HG02623 (cell line): ENCODE measurements around the gene ZEB1.
"Not testable (repeated sequence)": the region's sequence is repeated elsewhere in the genome, so short reads cannot be mapped to it uniquely, and the experiment has no call there.

Experiments
- ATAC-seq: cut with Tn5 transposase; IDR thresholded peaks from one replicate; pipeline ENCODE4 v1.9.1; 2021; ENCODE audit warnings: moderate library complexity; ENCODE audit not compliant: unreplicated experiment

The ZEB1 gene

DNA sequence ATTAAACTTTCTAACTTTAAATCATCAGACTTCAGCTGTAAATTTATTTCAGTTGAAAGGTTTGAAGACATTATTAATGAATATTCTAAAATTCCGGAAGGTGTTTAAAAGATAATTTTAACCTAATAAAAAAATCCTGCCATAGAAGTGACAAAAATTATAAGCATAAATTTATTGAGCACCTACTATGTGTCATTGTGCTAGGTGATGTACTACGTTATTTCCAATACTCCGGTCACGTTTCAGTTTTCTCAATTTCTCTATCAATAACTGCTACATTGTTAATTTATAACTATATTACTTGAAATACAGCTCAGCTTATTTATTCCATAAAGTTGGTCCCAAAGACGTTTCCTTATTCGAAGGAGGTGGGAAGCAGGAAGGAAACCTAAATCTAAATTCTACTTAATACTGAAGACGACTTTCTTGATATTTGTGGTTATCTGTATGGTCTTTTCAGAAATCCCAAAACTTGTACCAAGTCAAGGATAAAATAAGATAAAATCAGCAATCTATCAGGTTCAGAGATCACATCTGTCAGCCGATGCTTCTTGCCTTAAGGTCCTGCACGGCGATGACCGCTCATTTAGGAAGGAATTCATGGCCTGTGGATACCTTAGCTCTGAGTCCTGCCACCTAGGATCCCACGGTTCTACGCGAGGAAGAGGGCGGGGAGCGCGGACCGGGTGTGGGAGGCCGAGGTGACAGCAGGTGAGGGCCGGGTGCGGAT is 1.2 kb upstream of the ZEB1 start:
- no peak for ATAC-seq

DNA sequence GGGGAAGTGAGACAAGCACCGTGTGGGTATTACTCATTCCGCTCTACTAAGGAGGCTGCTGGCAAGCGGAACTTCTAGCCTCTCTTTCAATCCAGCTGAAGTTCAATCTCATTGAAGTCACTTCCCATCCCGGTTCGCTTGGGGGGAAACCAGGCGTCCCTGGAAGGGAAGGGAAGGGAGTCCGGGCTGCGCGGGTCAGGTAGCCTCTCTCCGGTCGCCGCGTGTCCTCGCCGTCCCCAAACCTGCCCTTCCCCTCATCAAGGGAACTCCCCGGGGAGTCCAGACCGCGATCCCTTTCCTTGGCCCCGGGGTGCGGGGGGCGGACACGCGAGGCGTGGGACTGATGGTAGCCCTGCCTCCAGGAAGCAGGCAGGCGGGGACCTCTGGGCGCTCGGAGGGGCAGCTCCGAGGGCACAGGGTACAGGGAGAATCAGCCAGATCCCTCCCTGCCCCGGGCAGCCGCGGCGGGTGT is 598 bp upstream of the ZEB1 start:
- ATAC-seq = peak; percentile 66

DNA sequence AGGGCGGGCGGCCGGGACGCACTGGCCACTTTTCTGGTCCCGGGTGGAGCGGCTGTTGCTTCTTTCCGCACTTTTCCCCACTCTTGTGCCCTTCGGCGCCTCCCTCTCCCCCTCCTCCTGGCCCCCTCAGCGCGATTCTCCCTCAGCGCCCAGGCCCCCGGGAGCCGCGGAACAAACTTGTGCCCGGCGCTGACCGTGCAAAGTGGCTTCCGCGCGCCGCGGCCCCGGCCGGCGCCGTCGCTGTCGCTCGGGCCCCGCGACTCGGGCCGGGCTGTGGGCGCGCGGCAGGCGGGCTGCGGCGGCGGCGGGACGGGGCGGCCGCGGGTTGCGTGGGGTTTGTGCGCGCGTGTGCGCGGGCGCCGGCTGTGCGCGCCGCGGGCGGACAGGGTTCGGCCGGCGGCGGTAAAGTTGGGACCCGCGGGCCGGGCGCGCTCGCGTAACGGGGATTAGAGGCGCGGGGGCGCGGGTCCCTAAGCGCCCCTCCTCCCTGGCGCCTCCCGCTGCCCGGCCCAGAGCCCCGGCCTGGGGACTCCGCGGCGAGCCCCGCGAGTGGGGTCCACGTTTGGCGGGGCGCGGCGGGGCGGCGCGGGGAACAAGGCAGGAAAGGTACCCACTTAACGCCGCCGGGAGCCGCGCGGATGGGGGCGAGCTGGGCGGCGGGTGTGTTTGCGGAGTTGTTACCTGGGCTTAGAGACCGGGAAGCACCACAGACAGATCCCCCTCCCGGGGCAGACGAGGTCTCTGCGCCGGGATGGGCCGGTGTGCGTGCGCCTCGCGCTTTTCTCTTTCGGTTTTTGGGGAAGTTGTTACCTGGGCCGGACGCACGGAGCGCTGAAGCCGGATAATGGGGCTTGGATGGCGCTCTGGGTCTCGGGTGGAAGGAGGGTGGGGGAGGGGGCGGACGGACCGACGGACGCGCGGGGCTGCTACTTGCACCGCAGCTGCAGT is 860 bp downstream of the ZEB1 start:
- ATAC-seq = peak; percentile 17

DNA sequence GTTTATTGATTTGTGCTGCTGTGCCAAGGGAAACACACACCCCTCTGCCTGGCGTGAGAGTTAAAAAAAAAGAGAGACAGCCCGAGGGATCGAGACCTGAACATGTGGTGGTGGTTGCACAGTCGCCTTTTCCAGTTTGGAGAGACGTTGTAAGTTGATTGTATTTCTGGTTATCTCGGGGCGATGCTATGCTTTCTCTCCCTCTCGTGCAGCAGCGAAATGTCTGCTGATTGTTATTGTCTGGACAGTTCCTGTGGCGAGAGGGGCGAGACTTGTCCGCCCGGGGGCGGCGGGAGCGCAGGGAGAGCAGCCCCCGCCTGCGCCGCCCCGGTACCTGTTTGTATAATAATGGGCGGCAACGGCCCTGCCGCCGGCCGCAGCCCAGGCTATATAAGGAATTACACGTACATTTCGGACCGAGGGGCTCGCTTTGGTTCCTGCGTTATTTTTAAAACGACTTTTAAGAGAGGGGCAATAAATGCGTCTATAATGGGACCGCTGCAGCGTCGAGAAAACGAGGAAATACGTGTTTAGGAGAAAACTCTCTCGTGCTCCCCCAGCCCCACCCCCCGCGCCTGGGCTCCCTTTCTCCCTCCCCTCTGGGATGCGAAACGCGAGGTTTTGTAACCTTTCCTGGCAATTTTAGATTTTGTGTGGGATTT is 1.7 kb downstream of the ZEB1 start:
- ATAC-seq = peak; percentile 16

DNA sequence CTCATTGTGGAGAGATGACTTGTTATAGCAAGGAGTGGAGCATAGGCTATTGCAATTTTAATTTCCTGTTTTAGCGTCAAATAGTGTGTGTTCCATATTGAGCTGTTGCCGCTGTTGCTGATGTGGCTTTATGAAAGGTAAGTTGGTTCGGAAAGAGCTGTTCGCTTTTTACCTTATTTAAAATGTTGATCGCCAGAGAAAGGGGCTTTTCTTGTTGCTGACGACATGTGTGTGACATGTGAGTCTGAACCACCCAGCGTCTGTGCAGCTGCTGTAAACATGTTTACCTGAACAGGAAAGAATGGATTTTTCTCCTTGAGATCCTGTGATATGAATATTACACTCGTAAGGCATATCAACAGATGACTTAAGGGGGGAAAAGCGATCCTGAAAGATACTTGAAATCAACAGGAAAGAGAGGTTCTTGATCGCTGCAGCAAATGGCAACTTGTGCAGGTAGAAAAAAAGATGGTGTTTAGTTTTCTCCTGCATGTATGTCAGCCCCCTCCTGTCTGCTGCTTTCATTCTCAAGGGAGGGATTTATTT is 2.5 kb downstream of the ZEB1 start:
- no peak for ATAC-seq

DNA sequence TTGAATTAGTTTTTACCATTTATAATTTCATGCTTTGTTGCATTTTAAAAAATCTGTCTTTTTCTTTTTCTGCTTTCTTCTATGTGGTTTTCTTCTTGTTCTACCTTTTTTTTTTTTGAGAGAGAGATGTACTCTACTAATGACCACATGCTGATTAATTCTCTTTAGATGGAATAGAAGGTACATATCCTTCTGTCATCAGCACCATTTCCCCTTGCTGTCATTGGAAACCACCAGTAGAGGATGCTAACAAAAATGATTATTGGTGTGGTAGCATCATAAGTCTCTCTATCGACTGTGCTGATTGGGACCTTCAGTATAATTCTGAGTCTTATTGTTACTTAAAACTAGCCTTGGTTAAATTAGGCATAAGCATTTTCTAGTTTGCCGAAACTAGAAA is 3.6 kb downstream of the ZEB1 start:
- ATAC-seq = no peak

DNA sequence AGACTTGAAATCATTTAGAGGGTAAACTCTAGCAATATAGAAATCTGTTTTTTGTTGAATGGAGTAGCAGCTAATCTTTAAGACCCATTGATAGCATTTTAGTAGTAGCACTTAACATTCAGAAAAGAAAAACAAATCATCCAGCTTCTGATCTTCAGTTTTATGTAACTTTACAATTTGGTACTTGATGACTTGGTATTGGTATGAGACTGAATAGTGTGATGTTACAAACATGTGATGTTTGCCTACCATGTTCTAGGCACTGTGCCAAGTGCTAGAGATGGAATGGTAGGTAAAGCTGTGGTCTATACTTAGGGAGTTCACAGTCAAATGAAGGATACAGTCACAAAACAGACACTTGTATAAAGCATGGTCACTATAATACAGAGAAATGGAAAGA is 21.3 kb downstream of the ZEB1 start:
- no peak for ATAC-seq

DNA sequence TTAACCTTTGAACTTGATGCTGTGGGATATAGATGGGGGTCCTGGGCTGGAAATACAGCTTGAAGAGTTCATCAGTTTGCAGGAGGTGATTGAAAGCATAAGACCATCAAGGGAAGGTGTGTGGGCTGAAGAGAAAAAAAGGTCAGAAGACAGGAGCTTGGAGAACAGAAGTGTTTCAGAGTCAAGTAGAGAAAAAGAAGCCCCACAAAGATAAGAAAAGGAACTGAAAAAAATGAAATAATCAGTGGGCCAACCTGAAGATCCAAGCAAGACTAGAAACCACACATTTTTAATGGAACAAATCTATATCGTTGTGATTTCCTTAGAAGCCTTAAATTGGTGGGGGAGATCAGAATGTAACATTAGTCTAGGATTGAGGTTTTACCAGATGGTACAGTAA is 22.5 kb downstream of the ZEB1 start:
- ATAC-seq = no peak

DNA sequence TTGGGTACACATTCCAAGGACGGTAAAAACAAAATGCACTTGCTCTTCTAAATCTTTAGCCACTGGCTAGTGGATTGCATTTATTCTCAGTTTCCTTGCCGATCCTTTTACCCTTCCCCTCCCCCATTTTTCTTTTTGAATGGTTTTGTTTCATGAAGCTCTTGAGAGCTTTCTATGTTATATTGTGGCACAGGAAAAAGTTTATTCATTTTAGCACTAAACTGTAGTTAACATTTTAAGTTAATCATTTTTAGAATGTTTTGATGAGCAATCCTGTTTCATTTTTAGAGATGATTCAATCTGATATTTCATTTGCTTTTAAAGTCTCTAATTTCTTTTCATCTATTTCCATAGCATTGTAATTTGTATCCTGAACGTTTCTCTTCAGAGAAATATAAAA is 24.0 kb downstream of the ZEB1 start:
- ATAC-seq = no peak

DNA sequence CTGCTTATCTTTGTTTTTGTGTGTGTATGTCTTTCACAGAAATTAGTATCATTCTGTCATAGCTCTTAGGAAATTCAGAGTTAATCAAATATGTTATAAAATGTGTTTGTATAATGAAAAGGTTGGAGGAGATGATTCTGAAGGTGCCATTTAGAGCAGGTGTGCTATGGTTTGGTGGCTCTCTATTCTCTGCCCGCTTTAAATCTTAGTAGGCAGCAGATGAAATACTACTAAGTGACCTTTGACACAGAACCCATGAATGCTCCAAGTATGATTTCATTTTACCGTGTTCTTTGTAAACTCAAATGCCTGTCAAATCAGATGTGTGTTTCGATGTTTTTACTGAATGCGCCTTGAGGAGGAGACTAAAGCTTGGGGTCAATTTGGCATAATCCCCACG is 24.5 kb downstream of the ZEB1 start:
- ATAC-seq = no peak

DNA sequence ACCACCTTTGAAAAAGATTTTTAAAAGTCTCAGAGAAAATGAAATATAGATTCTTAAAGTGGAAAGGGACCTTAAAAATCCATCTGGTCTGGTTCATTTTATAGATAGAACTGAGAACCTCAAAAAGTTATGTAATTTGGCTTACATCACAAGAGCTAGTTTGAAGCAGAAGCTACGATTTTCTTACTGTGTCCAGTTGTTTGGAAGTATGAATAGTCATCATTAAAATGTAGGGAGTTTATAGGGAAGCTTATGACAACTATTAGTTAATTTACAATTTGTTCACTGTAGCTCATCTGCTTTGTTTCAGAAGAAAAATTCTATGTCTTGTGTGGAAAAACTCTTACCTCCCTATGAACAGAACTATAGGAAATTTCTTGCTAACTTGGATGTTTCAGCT is 26.9 kb downstream of the ZEB1 start:
- no peak for ATAC-seq

DNA sequence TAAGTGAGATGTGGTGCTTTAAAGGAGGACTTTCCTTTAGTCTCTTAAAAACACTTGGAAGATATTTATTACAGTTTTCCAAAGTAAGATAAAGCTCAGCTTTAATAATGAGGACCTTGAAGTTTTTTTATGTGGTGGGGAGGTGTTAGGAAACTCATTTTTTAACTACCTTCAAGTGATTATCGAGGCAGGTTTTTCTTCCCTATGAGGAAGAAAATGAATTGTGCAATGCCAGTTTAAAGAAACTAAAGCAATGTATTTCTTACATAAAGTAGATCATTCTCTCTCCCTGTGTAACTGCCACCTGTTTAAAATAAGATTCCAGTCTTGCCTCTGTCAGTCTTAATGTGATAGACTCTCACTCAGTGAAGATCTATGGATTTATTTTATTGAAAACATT is 27.9 kb downstream of the ZEB1 start:
- ATAC-seq = no peak

DNA sequence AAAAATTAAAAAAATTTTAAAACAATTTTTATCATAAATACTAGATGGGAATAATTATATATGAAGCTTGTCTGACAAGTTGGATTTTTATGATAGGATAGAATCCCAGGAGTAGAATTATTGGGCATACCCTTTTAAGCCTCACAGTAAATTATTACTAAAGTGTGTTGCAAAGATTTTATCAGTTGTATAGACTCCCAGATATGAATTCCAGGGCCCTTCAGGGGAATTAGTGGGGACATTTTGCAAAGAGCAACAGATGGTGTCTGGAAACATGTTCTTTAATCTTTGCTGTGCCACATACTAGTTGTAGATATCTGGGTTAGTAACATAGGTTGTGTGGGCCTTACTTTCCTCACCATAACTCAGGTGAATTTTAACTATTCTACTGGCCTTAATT is 28.7 kb downstream of the ZEB1 start:
- ATAC-seq = no peak

DNA sequence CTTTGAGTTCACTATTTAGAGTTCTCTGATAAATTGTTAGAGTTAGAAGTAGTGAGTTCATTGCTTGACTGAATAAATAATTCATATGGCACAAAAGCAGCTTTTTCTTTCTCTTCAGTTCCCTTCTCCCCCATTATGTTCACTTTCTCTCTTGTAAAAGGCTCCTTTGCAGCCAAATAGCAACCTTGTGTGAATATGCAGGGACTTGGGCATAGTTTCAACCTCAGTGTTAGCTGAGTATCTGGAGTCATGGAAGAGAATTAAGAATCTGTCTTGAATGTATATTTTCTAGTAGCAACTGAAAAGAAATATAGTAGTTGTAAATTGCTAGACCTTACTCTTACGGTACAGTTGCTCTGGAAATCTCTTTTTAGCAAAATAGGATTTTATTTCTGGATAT is 31.9 kb downstream of the ZEB1 start:
- no peak for ATAC-seq

DNA sequence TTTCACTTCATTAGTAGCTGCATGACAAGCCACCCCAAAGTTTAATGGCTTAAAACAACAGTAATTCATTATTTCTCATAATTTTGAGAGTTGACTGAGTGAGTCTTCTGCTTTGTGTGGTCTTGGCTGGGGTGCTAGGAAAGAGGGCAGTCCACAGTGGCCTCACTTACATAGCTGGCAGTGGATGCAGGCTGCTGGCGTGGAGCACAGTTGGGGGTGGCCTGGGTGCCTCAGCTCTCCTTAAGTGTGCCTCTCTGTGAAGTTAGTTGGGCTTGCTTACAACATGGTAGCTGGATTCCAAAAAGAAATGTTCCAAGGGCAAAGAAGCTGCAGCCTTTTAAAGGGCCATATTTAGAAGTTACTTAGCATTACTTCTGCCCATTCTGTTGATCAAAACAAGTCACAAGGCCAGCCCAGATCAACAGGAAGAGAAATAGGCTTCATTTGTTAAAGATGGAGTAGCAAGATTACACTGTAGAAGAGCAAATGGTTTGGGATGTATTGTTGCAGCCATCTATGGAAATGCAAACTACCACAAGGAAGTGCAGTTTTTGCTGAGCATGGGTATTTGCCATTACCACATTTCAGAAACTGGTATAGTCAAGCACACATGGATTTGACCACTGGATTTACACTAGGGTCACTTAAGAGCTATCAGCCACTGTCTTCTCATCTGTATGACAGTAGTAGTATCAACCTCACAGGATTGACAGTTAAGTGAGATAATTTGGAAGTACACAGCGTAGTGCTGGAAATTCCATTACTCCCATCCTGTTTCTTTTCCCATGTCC is 33.6 kb downstream of the ZEB1 start:
- ATAC-seq = no peak

DNA sequence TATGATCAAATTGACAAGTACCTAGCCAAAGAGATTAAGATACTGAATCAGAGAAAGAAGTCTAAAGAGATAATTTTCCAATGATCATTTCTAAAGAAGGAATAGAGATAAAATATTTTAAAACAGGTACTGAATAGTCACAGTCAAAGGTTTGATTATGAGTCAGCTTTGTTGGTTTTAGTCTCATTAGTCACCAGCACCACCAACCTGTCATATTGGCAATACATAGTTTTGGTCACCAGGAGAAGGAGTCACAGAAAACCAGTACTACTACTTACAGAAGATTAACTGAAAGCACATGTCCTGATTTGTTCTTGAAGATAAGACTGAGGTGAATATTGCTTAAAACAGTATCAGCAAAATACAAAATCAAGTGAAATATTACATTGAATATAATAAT is 34.6 kb downstream of the ZEB1 start:
- ATAC-seq = peak; percentile 94

DNA sequence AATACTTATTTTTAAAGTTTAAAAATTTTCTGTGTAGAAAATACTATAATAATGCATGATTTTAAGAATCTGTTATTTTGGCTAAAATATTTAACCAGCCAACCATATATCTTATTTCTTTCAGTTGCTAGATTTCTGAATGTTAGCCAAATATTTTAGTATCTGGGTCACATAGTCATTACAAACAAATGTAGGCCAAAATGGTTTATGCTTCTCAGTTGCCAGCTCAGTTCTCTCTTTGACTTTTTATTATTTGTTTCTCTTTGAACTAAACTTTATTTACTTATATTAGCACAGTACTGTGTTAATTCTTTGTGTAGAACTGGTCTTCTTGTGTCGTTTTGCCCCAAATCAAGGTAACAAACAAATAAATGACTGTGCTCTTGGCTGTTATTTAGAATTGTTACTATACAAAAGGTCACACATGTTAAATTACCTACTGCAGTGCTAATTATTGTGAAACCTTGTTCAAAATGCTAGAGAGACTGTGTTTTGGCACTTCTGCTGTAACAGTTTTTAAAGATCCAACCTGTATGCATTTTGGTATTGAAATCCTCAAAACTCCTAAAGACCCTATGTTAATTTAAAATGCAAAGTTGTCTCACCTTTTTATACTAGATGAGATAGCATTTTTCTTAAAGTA is 39.8 kb downstream of the ZEB1 start:
- ATAC-seq = no peak

DNA sequence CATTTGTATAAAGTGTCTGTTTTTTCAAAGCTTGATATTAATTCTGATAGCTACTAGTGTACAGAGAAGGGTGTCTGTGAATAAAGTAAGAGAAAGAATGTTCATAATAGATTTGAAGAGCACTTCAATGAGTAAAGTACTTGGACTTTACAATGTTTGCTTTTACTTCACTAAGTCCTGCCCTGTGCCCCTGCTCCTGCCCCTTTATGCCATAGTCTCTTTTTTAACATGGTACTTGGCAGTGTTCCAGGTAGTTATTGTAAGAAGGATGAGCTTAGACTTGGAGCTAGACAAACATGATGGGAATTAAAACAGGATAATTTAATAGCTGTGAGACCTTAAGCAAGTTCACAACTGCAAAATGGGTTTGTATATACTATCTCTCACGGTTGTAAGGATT is 41.0 kb downstream of the ZEB1 start:
- no peak for ATAC-seq

DNA sequence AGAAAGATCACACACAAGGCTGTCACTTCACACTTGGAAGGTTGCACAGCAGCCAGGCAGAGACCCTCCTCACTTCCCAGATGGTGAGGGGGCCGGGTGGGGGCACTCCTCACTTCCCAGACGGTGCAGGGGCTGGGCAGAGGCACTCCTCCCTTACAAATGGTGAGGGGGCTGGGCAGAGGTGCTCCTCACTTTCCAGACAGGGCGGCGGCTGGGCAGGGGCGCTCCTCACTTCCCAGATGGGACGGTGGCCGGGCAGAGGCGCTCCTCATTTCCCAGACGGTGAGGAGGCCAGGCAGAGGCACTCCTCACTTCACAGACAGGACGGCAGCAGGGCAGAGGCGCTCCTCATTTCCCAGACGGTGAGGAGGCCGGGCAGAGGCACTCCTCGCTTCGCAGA is 42.5 kb downstream of the ZEB1 start:
- ATAC-seq = not testable (repeated sequence)

DNA sequence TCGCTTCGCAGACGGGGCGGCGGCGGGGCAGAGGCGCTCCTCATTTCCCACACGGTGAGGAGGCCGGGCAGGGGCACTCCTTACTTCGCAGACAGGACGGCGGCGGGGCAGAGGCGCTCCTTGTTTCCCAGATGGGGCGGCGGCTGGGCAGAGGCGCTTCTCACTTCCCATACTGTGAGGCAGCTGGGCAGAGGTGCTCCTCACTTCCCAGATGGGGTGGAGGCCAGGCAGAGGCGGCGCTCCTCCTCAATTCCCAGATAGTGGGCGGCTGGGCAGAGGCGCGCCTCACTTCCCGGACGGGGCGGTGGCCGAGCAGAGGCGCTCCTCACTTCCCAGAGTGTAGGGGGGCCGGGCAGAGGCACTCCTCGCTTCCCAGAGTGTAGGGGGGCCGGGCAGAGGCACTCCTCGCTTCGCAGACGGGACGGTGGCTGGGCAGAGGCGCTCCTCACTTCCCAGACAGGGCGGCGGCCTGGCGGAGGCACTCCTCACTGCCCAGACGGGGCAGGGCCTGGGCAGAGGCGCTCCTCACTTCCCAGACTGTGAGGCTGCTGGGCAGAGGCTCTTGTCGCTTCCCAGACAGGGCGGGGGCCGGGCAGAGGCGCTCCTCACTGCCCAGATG is 43.1 kb downstream of the ZEB1 start:
- no peak for ATAC-seq
